ENCODE data around the gene TCEA2. TPM values are rescaled to one million over a fixed set of nuclear protein-coding genes. Genes with fewer than 3 reads are reported as not detected.

TCEA2 gene
- total RNA-seq, 1 experiment from 2014 or later: 48.3 TPM

DNA sequence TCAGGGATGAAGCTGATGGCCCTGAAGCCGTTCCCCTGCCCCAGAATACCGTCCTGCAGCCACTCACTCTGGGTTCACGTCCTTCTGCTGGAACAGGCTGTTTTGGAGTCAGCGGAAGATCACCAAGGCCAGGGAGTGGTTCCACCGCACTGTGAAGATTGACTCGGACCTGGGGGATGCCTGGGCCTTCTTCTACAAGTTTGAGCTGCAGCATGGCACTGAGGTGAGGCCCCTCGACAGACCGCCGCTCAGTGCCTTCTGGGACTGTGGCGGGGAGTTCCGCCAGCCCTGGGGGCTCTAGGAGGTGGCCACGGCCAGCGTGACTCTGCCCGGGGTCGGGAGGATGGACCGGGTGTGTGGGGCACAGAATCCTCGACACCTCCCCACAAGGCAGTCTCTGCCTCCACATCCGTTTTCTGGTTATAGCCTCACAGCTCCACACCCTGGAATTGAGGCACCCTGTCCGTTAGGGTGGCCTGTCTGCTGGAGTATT is 31.1 kb upstream of the TCEA2 start:
- H3K27ac Mint-ChIP-seq (ENCODE audit: unreplicated experiment): no peak overlapping the region
- H3K4me1 Mint-ChIP-seq (ENCODE audit: low read depth, unreplicated experiment): peaks cover 12% of the 10 kb centered on the region
- ChIA-PET CTCF (no interaction called here), POLR2A (no interaction called here)
- no TSS peak for BruUV-seq (replicated peaks)
- DNase-seq: no peak
- intact Hi-C loops (cut with micrococcal nuclease; ENCODE audit: unreplicated experiment): no loop called here
- TF ChIP-seq, protein P1, sequence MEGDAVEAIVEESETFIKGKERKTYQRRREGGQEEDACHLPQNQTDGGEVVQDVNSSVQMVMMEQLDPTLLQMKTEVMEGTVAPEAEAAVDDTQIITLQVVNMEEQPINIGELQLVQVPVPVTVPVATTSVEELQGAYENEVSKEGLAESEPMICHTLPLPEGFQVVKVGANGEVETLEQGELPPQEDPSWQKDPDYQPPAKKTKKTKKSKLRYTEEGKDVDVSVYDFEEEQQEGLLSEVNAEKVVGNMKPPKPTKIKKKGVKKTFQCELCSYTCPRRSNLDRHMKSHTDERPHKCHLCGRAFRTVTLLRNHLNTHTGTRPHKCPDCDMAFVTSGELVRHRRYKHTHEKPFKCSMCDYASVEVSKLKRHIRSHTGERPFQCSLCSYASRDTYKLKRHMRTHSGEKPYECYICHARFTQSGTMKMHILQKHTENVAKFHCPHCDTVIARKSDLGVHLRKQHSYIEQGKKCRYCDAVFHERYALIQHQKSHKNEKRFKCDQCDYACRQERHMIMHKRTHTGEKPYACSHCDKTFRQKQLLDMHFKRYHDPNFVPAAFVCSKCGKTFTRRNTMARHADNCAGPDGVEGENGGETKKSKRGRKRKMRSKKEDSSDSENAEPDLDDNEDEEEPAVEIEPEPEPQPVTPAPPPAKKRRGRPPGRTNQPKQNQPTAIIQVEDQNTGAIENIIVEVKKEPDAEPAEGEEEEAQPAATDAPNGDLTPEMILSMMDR (IDR thresholded peaks at IDR 0.05; ENCODE audit: insufficient read depth in 1 of 2, low read depth in 1 of 2, low read length in 1 of 2, severe bottlenecking in 1 of 2, unreplicated experiment in 1 of 2): no peak
- H3K4me1 ChIP-seq: peaks cover 24% of the 10 kb centered on the region
- H3K4me3 ChIP-seq (ENCODE audit: low read depth, low read length): no peak overlapping the region
- H3K27me3 ChIP-seq (replicated peaks; ENCODE audit: control insufficient read depth, insufficient read depth, low read length): no peaks in the 10 kb centered on the region
- peaks cover 100% of the 10 kb centered on the region for H3K36me3 Mint-ChIP-seq (ENCODE audit: insufficient read depth, unreplicated experiment)
- no peaks in the 10 kb centered on the region for H3K9me3 Mint-ChIP-seq (ENCODE audit: unreplicated experiment)
- H3K27me3 Mint-ChIP-seq (ENCODE audit: insufficient read depth, unreplicated experiment): no peaks in the 10 kb centered on the region
- H3K9me3 ChIP-seq: no peaks in the 10 kb centered on the region
- peaks cover 26% of the 10 kb centered on the region for H3K36me3 ChIP-seq (ENCODE audit: control insufficient read depth, insufficient read depth, low read length)
- H3K4me3 Mint-ChIP-seq (ENCODE audit: unreplicated experiment): no peak overlapping the region

DNA sequence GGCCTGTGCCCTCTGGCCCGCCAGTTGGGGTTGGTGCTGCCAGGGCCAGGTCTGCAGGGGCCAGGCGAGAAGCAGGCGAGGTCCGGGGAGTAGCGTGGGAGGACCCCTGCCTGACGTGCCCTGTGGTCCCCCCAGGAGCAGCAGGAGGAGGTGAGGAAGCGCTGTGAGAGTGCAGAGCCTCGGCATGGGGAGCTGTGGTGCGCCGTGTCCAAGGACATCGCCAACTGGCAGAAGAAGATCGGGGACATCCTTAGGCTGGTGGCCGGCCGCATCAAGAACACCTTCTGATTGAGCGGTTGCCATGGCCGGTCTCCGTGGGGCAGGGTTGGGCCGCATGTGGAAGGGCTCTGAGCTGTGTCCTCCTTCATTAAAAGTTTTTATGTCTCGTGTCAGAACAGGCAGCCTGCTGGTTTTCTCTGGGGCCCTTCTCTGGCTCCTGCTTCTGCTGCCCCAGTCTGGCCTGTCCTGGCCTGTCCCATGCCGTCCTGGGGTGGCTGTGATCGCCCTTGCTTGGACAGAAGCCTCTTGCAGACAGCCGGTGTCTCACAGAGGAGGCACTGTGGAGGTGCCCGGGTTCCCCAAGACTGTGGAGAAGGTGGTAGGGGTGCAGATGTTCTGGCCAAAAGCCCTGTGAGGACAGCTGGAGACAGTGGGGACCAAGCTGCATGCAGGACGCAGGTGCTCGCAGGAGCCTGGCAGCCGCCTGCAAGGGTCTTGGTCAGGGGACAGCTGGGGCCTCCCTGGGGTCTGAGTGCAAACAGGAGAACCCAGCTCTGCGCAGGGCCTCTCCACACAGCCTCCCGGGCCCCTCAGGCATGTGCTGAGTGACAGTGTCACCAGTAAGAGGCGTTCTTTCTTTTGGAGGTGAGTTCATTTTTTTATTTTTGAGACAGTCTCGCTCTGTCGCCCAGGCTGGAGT is 30.0 kb upstream of the TCEA2 start:
- no peaks in the 10 kb centered on the region for H3K9me3 Mint-ChIP-seq (ENCODE audit: unreplicated experiment)
- Histone ChIP-seq H3K36me3 (ENCODE audit: control insufficient read depth, insufficient read depth, low read length) (peaks cover 17% of the 10 kb centered on the region), H3K9me3 (no peaks in the 10 kb centered on the region), H3K27me3 (replicated peaks; ENCODE audit: control insufficient read depth, insufficient read depth, low read length) (no peaks in the 10 kb centered on the region), H3K4me3 (ENCODE audit: low read depth, low read length) (no peak overlapping the region), H3K4me1 (peaks cover 35% of the 10 kb centered on the region)
- ChIA-PET CTCF (interaction anchor here (1.3 kb wide), 1 partner anchor 9 kb away, joined by 5 read pairs; no protein-coding TSS in a partner anchor), POLR2A (no interaction called here)
- TF ChIP-seq, protein P1 (IDR thresholded peaks at IDR 0.05; ENCODE audit: insufficient read depth in 1 of 2, low read depth in 1 of 2, low read length in 1 of 2, severe bottlenecking in 1 of 2, unreplicated experiment in 1 of 2): no peak
- H3K4me3 Mint-ChIP-seq (ENCODE audit: unreplicated experiment): no peak overlapping the region
- intact Hi-C loops (cut with micrococcal nuclease; ENCODE audit: unreplicated experiment): no loop called here
- H3K27me3 Mint-ChIP-seq (ENCODE audit: insufficient read depth, unreplicated experiment): no peaks in the 10 kb centered on the region
- peaks cover 12% of the 10 kb centered on the region for H3K4me1 Mint-ChIP-seq (ENCODE audit: low read depth, unreplicated experiment)
- no TSS peak for BruUV-seq (replicated peaks)
- DNase-seq: no peak
- no peak overlapping the region for H3K27ac Mint-ChIP-seq (ENCODE audit: unreplicated experiment)
- peaks cover 100% of the 10 kb centered on the region for H3K36me3 Mint-ChIP-seq (ENCODE audit: insufficient read depth, unreplicated experiment)

DNA sequence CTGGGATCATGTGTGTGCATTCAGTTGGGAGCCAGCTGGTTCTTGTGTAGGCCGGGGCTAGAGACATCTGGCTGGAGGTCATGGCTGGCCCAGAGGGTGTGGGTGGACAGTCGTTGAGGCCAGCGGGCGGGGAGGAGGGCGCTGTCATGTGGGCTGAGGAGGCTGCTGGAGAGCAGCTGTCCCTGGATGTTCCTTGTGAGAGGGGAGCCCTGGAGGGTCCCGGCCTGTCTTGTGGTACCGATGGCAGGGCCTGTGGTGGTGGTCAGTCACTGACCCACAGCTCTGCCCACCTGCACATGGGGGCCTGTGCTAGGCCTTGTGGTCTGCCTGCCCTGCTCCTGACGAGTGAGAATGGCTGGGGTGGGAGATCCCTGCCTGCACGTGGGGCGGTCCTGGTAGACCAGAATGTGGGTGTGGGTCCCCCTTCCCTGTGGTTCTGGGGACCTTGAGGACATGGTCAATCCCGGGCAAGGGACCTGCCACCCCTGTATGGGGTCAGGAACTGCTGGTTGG is 29.0 kb upstream of the TCEA2 start:
- Histone ChIP-seq H3K4me3 (ENCODE audit: low read depth, low read length) (no peak overlapping the region), H3K4me1 (peaks cover 35% of the 10 kb centered on the region), H3K9me3 (no peaks in the 10 kb centered on the region), H3K27me3 (replicated peaks; ENCODE audit: control insufficient read depth, insufficient read depth, low read length) (no peaks in the 10 kb centered on the region), H3K36me3 (ENCODE audit: control insufficient read depth, insufficient read depth, low read length) (peaks cover 13% of the 10 kb centered on the region)
- Mint-ChIP-seq H3K36me3 (ENCODE audit: insufficient read depth, unreplicated experiment) (peaks cover 100% of the 10 kb centered on the region), H3K27me3 (ENCODE audit: insufficient read depth, unreplicated experiment) (no peaks in the 10 kb centered on the region), H3K4me1 (ENCODE audit: low read depth, unreplicated experiment) (peaks cover 12% of the 10 kb centered on the region), H3K4me3 (ENCODE audit: unreplicated experiment) (no peak overlapping the region), H3K27ac (ENCODE audit: unreplicated experiment) (no peak overlapping the region), H3K9me3 (ENCODE audit: unreplicated experiment) (no peaks in the 10 kb centered on the region)
- ChIA-PET CTCF (interaction anchor here (1.3 kb wide), 1 partner anchor 10 kb away, joined by 5 read pairs; no protein-coding TSS in a partner anchor), POLR2A (no interaction called here)
- TF ChIP-seq, protein P1 (IDR thresholded peaks at IDR 0.05; ENCODE audit: insufficient read depth in 1 of 2, low read depth in 1 of 2, low read length in 1 of 2, severe bottlenecking in 1 of 2, unreplicated experiment in 1 of 2): no peak
- intact Hi-C loops (cut with micrococcal nuclease; ENCODE audit: unreplicated experiment): no loop called here
- no TSS peak for BruUV-seq (replicated peaks)
- no peak for DNase-seq
